Heart left ventricle (tissue), 13 donors: ENCODE results near the gene KRTAP3-3.

Experiments used
- POLR2A ChIP-seq, 2 donors: fragments of 450-650 bp; IDR thresholded peaks; one replicate each; pipeline ENCODE4 v1.6.1; 2017; ENCODE audit warnings: antibody characterized with exemption in 2 of 2, mild to moderate bottlenecking in 2 of 2, moderate library complexity in 2 of 2
- TF ChIP-seq, protein P1 (sequence below), 12 donors: fragments of 200-600 bp; sonication (generic) in 4 of 12; IDR thresholded peaks; one replicate each; pipeline versions ENCODE4 v1.5.0 to v1.8.0; 2018 to 2022; ENCODE audit warnings: antibody characterized with exemption in 12 of 12, mild to moderate bottlenecking in 5 of 12
- donor health status: ischemic (EF 13 %, LVEDD 7.1; RV severe dilation, severe dysfunction).
- donor health status: DM: no; HTN: yes; CAD: no.
- donor health status: DM: no; HTN: no; CAD: no.
- donor health status: ischemic (EF 25% LVEDD 6.9; RV normal size, moderate dysfunction).
- donor health status: ischemic (EF 25% LVEDD 5.7; RV mildly dilated, moderate dysfunction).
- donor health status: ischemic (EF 35%, LVEDD 5.7; RV mildly dilated, moderate dysfunction).
- donor health status: nonischemic (EF 11% LVEDD 7.7; RV severe dilation, severe dysfunction).
- donor health status: DM: yes; HTN: yes; CAD: no.
- donor health status: PGD.
- donor health status: ischemic (EF 29% LVEDD 5.4; RV normal size, mild dysfunction).
- donor health status: nonischemic (EF 23%, LVEDD 6.1; RV moderate dilation, normal function).

DNA sequence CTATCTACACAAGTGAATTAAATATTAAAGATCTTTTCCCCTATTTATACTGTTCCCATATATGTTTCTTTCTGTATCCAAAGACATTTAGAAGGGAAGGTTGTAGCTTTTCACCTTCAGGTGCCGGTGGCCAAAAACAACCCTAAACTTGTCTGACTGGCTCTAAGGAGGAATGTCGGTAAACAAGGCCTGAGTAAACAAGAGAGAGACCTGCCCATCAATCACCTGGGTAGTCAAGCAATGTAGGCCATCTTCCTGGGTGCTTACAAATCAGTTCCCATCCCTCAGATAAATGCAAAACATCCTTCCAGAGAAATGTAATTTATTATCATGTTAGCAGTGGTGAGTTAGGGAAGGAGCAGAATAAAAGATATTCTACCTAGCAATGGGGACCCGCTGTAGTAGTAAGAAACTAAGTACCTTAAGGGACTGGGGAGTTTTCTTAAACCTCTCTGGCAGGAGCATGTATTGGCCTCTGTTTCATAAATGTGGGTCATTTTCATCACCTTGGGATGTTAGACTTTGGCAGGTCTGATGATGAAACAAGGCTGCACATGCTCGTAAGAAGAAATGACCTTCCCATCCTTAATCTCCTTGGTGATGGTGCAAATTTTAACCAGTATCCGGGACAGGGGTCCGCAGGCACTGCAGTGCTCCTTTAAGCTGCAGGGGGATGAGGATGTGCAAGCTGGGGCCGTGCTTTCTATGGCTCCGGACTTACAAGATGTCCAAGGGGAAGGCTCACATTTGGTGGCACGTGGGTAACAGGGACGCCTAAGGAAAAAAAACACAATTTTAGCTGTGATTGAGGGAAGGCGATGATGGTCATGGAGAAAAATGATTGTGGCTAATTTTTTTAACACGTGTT lies 35.6 kb downstream of the KRTAP3-3 start:
- TF ChIP-seq POLR2A (IDR thresholded peaks at IDR 0.05) = no peak
- TF ChIP-seq, protein P1, sequence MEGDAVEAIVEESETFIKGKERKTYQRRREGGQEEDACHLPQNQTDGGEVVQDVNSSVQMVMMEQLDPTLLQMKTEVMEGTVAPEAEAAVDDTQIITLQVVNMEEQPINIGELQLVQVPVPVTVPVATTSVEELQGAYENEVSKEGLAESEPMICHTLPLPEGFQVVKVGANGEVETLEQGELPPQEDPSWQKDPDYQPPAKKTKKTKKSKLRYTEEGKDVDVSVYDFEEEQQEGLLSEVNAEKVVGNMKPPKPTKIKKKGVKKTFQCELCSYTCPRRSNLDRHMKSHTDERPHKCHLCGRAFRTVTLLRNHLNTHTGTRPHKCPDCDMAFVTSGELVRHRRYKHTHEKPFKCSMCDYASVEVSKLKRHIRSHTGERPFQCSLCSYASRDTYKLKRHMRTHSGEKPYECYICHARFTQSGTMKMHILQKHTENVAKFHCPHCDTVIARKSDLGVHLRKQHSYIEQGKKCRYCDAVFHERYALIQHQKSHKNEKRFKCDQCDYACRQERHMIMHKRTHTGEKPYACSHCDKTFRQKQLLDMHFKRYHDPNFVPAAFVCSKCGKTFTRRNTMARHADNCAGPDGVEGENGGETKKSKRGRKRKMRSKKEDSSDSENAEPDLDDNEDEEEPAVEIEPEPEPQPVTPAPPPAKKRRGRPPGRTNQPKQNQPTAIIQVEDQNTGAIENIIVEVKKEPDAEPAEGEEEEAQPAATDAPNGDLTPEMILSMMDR (IDR thresholded peaks at IDR 0.05) = no peak
